RKO (cell line): ENCODE measurements around the gene SFTA2.
"Not testable (repeated sequence)": the region's sequence is repeated elsewhere in the genome, so short reads cannot be mapped to it uniquely, and the experiment has no call there.

ENCODE experiments used
- DNase-seq: peaks from one replicate; pipeline ENCODE4 v3.0.0-alpha.2; 2016; ENCODE audit warnings: low spot score

SFTA2 gene

DNA sequence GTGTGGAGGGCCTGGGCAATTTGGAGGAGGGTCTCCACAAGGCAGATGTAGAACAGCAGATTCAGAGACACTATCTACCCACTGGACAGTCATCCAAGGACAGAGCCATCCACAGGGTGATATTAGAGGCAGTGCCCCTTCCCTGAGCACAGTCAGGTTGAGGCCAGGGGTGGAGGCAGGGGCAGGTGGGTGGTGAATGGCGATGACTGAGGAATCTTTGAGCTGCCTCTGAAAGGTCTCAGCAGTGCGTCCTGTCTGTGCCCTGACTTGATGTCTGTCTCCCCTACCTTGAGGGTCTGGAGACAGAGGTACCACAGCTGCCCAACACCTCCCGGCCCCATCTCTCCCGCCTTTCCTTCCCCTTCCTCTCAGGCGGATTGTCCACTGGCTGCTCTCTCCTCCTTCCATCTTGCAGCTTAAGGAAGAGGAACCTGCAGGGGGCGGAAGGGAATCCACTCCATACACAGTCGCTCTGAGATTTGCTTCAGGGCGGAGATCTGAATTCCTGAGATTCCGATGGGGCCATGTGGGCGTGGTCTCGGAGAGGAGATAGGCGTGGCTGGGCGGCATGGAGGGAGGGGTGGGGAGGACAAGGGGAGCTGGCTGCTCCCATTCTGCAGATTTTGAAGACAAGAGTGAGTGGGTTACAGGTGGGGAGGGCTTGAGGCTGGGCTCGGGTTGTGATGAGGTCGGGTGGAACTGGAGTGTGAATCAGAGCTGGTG is 10.5 kb upstream of the SFTA2 start:
- peak; percentile 80 for DNase-seq

DNA sequence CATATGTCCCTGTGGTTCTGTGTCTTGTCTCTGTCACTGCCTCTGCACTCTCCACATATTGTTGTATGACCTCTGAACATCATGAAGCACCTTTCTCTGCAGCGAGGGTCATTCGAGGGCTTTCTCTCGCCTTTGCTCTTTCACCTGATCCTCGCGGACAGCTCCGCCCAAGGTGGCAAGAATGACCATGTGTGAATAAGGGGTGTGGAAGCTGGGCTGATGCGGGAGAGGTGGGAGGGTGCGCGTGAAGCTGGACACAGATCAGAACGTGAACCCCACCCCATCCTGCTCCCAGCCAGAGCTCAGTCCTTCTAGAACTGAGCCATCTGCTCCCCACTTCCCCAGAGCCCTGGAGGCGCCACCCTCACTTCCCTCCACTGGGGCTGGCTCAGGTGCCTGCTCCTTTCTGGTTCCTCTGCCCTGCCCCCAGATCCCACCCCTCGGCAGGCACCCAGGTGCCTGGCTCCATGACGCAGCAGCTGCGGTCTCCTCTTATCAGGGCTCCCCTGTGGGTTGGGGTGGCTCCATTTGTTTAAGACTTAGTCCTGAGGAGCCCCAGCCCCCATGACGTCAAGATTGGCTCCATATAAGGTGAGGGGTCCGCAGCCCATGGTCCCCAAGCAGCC is 8.5 kb upstream of the SFTA2 start, which contains the start of gene MUCL3:
Gene MUCL3, plus strand, starts transcription at position 613 of the 626 bp plus-strand sequence. CDS start 27 bp downstream, outside the sequence.
- no peak for DNase-seq

DNA sequence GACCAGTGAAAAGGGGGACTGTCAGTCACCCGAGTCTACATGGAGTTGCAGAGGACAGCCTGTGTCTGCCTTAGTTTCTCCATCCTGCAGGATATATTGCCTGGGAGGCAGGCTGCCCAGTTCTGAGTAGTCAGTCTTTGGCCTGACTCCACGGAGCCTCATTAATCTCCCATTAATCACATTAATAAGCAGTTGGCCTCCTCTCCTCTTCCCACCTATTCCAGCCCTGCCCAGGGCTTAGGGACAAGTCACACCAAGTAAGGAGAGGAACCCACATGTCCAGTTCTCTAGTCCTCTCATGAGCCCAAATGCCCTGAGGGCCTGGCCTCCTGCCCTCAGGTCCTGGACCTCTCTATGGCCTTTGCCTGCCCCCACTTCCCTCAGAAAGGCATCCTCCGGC is 7.5 kb upstream of the SFTA2 start:
- no peak for DNase-seq

DNA sequence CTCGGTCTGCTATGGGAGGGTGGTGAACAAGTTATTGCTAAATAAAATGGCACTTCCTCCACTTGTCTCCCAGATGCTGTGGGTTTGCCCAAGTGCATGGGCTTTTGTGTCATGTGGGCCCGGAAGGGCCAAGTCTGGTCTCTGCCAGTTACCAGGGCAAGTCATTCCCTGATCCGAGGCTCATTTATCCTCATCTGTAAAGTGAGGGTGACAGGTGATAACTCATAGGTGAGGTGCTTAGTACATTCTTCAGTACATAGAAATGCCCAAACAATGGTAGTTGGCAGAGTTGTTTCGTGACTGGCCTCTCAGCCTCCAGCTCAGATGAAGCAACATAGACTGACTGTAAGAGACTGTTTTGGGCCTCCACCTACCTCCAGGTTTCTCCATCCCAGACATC is 6.8 kb upstream of the SFTA2 start:
- no peak for DNase-seq

DNA sequence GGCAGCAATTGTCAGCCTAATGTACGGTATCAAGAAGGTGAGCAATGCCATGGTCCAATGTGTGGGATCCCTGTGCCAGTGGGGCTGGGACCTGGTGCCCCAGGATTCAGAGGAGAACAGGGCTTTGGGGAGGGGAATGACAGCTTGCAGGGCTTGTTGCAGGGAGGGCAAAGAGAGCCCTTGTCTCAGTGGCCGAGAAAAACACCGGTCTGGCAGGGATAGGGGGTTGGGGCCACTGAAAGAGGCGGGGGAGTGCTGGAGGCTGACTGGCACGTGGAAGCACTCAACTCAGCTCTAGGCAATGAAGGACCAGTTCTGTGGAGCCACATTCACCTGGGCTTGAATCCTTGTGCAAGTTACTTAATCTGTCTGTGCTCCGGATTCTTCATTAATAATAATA is 5.3 kb upstream of the SFTA2 start:
- no peak for DNase-seq

DNA sequence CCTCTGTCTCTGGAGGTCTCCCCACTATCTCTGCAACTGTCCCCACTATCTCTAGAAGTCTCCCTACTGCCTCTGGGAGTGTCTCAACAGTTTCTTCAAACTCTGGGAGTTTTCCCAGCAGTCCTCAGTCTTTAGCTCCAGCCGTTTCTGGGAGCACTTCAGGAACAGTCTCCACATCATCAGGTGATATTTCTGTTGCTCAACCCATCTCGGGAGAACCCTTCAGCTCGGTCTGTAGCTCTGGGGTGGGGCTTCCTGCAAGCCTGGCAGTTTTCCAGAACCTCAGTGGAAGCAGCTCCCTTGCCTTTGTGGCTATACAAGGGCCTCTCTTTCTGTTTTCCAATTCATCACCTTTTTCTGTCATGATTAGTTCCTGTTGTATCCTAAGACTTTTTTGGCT is 3.0 kb upstream of the SFTA2 start:
- no peak for DNase-seq

DNA sequence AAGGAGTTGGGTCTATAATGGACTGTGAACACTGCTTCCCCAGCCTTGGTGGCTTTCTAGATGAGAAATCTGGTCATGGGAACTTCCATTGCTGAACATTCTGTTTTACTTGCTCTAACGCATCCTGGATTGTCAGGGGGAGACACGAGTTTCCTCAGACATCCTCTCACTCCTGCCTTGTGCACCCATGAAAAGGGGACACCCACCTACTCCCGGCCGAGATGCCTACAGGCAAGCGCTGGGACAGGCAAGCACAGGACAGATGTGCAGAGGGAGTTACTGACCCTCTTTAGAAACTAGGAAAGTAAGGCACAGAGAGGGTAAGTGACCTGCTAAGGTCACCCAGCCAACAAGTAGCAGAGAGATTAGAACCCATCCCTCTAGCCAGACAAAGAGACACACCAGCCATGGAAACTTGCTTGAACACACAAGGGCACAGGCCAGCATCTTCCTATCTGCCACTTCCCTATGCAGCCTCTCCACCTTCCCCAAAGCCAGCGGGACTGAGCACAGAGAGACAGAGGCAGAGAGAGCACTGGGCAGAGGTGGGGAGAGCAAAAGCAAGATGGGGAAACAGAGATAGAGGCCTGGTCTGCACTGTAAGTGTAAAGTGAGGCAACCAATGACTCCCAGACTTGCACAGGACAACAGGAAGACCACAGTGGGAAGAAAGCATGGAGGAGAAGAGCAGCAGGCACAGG is 845 bp upstream of the SFTA2 start:
- no peak for DNase-seq

DNA sequence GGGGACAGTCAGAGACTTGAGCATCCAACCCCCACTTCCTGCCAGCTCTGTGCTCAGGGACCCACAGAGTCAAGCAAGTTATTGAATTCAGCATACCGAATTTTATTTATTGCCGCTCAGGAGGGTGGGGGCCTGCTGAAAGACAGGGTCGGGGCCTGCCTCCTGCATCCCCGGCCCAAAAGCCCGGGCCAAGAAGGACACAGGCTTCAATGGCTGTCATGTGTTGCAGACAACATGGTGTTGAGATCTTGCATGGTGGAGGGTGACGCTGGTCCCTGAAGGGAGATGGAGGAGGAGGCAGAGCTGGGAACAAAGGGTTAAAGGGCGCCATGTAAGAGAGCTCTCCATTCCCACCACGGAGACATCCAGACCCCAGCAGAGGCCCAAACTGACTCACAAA is 698 bp downstream of the SFTA2 start:
- DNase-seq, result no peak

DNA sequence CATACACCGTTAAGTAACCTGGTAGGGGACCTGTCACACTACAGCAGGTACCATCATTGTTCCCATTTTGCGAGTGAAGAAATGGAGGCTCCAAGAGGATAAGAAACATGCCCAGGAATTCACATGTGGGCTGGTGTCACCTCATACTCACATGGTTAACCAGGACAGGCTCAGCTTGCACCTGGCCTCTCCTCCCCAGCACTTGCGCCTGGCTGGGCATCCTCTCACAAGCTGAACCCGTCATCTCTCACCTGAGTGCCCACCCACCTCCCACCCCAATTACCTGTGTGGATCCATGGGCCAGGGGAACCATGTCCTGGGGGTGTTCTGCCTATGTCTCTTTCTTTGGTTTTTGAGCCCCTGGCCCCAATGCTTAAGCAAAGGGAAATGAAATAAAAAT is 1.5 kb downstream of the SFTA2 start:
- DNase-seq, result no peak

DNA sequence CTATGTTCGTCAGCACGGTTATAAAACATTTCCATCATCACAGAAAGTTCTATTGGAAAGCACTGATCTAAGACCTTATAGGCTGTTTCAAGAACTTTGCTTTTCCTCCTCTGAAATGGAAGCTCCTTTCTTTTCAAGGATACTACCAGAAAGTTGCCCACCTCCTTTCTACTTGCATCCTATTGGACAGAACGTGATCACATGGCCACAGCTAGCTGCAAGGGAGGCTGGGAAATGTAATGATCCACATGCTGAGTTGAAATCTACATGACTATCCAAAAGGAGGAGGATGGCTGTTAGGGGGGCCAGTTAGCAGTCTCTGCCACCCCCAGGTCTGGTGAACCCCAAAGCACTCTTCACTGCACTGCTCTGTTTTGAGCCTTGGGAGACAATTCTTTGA is 3.3 kb downstream of the SFTA2 start:
- no peak for DNase-seq

DNA sequence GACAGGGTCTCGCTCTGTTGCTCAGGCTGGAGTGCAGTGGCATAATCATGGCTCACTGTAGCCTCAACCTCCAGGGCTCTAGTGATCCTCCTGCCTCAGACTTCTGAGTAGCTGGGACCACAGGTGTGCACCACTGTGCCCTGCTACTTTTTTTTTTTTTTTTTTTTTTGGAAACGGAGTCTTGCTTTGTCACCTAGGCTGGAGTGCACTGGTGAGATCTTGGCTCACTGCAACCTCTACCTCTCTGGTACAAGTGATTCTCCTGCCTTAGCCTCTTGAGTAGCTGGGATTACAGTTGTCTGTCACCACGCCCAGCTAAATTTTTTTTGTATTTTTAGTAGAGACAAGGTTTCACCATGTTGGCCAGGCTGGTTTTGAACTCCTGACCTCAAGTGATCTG is 4.9 kb downstream of the SFTA2 start:
- DNase-seq, result not testable (repeated sequence)

DNA sequence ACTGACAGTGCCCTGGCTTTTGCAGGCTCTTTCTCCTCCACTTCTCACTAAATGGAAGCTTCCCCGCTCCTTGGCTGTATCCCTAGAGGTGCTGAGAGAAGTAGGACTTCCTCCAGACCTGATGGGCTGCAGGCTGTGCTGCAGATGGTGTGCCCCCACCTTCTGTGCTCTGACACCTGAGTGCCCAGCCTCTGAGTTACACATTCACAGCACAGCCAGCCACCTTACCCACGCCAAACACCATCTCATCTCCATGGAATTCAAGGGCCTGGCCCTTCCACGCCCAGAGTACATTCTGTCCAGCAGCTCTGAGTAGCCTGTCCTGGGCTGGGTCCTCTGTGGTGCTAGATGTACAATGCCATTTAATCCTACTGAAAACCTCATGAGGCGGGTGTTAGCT is 5.3 kb downstream of the SFTA2 start:
- no peak for DNase-seq

DNA sequence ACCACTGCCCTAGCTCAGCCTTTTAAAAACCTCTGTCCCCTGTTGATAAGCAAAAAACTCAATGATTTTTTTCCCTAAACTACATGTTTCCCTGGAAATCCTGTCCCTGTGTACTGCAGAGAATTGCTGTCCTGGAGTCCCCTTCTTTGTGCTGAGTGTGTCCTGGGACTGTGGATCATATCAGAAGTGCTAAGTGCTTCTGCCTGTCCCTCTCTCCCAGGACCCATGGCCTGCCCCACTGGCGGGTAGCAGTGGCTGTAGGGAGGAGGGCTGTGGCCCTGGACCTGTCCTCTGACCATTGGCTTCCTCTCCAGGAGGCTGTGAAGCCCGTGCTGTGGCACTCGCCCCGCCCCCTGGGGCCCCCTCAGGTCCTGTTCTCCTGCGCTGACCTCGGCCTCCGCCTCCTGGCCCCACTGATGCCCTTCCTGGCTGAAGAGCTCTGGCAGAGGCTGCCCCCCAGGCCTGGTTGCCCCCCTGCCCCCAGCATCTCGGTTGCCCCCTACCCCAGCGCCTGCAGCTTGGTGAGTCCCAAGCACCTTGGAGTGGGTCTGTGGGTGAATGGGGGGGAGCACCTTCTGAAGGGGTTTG is 7.8 kb downstream of the SFTA2 start:
- DNase-seq, result not testable (repeated sequence)

DNA sequence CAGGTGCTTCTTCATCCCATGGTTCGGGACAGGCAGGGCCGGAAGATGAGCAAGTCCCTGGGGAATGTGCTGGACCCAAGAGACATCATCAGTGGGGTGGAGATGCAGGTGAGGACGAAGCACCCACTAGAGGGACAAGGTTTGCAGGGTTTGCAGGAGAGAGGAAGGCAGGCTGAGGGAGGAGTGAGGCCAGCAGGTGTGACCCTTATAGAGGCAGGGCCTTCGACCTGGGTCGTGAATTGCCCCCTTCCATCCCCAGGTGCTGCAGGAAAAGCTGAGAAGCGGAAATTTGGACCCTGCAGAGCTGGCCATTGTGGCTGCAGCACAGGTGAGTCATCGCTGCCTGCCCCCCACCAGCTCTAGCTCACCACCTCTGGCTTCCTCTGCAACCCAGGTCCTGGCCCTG is 9.5 kb downstream of the SFTA2 start:
- DNase-seq, result no peak

DNA sequence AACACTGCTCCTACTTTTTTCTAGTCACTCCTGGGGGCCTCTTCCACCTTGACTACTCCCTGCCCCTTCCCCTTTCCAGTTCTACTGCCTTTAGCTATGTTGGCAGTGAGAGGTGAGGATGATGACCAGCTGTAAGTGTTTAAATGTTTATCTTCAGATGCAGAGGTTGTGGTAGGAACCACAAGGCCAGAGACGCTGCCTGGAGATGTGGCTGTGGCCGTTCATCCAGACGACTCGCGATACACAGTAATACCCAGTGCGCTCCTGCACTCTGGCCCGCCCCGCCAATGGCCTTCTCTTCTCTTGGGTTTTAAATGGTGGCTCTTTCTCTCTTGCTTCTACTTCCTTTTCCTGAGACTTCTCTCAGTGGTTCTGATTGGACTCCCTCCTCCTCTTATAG is 13.3 kb downstream of the SFTA2 start:
- no peak for DNase-seq

DNA sequence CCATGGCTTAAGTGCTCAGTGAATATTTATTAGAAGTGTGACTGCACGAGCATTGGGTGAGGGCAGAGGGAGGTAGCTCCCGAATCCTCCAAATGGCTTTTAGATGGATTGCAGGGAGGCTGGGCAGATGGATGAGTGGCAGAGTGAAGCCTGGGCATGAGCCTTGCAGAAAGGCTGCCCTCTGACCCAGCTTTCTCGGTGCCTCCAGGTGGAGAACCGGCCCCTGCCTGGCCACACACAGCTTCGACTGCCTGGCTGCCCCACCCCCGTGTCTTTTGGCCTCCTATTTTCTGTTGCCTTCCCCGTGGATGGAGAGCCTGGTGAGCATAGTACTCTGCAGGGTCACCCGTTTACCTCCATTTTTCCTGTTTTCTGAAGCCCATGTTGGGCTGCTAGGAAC is 14.5 kb downstream of the SFTA2 start:
- no peak for DNase-seq

DNA sequence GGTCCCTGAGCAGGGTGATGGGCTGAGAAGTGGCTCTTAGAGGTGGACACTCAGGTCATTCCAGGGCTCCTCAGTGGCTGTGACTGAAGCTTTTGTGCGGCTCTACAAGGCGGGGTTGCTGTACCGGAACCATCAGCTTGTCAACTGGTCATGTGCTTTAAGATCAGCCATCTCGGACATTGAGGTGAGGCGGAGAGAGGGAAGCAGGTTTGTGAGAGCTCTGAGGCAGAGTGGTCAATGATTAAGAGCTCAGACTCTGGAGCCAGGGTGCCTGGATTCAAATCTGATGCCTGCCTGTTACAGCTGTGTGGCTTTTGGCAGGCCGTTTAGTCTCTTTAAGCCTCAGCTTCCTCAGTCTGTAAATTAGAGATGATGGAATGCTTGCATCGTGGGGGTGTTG is 14.9 kb downstream of the SFTA2 start:
- DNase-seq, result no peak

DNA sequence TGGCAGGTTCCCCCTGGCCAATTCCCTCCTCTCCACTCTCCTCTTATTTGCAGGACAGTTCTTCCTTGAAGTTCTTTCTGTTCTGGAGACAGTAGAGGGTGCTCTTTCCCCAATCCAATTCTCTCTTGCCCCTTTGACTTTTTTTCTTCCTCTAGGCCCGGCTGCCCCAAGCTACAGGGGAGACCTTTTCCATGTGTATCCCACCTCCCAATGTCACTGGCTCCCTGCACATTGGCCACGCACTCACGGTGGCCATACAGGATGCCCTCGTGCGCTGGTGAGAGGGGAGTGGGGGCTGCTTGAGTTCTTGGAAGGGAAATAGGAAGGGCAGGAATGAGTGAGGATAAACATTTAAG is 16.4 kb downstream of the SFTA2 start:
- peak; percentile 75 for DNase-seq

DNA sequence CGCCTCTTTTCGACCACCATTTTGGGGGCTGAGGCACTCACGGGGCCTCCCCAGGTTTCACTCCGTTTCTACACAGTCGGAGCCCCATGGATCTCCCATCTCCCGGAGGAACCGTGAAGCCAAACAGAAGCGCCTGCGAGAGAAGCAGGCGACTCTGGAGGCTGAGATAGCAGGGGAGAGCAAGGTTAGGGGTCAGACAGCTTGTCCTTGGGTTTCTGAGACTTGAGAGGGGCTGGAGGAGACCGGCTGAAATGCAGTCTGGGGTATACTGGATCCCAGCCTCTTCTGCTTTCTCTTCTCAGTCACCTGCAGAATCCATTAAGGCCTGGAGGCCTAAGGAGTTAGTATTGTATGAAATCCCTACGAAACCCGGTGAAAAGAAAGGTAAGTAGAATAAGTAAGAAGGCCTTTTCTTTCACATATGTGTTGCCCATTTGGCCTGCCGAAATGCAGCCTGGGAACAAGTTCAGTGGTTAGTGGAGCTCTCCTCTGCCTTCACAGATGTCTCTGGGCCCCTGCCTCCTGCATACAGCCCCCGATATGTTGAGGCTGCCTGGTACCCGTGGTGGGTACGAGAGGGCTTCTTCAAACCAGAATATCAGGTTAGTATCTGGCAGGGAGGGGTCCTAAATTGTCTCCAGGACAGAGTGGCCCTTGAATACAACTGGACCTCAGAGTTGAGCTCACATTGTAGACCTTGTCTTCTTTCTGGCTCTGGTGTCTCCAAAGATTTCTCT is 16.9 kb downstream of the SFTA2 start:
- DNase-seq, result no peak

DNA sequence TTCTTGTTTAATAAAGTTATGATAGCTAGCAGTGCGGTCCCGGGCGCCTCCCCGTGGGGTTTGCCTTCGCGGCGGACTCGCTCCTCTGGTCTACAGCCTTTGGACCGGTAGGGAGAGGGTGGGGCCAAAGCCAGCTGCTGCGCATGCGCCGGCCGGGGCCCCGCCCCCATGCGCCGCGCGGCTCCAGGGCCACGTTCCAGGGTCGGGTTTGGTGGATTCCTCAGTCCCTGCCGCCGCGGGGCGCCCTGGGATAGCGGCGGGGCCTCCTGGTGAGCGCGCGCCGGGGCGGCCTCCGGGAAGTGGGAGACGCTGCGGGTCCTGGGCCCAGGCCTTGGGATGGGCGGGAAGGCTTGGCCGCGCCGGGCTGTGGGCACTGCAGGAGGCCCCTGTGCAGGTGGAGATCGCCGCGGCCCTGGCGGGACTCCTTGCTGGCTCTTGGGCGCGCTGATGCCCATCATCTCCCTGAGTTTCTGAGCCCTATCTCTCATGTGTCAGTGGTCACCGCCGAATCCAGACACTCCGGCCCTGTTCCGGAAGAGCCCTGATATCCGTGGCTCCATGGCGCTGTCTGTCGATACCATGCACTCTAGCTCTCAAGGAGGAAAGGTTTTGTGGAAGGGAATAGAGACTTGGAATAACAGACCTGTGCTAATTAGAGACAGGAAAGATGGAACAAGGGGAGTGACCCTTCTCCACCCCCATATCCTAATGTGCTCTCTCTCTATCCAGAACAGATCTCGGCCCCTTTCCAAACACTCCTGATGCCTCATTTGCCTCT is 17.7 kb downstream of the SFTA2 start, which contains the start of gene VARS2:
Gene VARS2, plus strand, starts transcription at position 163 of the 778 bp plus-strand sequence. Its CDS starts 599 bp downstream, at position 762.
- DNase-seq, result peak; percentile 90

DNA sequence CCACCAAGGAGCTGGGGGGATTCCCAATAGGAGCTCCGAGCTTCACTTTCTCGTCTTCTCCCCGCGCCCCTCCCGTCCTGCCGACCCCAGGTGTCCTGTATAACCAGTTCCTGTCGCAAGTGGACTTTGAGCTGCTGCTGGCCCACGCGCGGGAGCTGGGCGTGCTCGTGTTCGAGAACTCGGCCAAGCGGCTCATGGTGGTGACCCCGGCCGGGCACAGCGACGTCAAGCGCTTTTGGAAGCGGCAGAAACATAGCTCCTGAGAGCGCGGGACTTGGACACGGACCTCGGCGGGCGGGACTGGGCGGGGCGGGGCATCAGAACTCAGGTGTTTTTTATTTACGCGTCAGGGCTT is 18.3 kb downstream of the SFTA2 start:
- DNase-seq, result no peak
